OCI-LY7 (cell line): ENCODE measurements around the gene DNAJA3. TPM values are rescaled to one million over a fixed set of nuclear protein-coding genes. Genes with fewer than 3 reads are reported as not detected.

Experiments
- BruUV-seq: library from RNA; stranded (reverse); fragments of 400-500 nt; replicated peaks from 2 replicates; lab custom pipeline; 2021; lab: Mats Ljungman, UMichigan
- CTCF ChIA-PET: fragments of 300-600 bp; sonication (Branson Sonifier 250); formaldehyde crosslinking; loops from one replicate; lab custom pipeline; 2022; ENCODE audit warnings: antibody characterized with exemption; ENCODE audit not compliant: unreplicated experiment; lab: Charles Lee
- POLR2A ChIA-PET: fragments of 300-600 bp; sonication (Branson Sonifier 250); formaldehyde crosslinking; loops from one replicate; lab custom pipeline; 2022; ENCODE audit warnings: antibody characterized with exemption; lab: Charles Lee
- DNase-seq: peaks from one replicate; pipeline ENCODE4 v3.0.0-alpha.2; 2015; ENCODE audit warnings: low spot score
- H2AFZ ChIP-seq: fragments of 200-600 bp; sonication (generic), shearing (Covaris generic); 2 replicates; pipeline ENCODE4 v1.6.1; 2014; ENCODE audit warnings: mild to moderate bottlenecking, antibody characterized with exemption, low read length, moderate library complexity
- H3K27ac ChIP-seq: fragments of 200-600 bp; sonication (generic); 2 replicates; pipeline ENCODE4 v1.5.1; 2014; ENCODE audit warnings: mixed run types, low read depth, mild to moderate bottlenecking, moderate library complexity, low read length, inconsistent platforms; ENCODE audit not compliant: poor library complexity, severe bottlenecking
- H3K36me3 ChIP-seq: fragments of 200-600 bp; sonication (generic); 2 replicates; pipeline ENCODE4 v1.6.1; 2014; ENCODE audit warnings: mild to moderate bottlenecking, antibody characterized with exemption, low read length, moderate library complexity, mixed read lengths; ENCODE audit not compliant: insufficient read depth
- H3K4me1 ChIP-seq: fragments of 200-600 bp; sonication (generic); 2 replicates; pipeline ENCODE4 v1.5.1; 2014; ENCODE audit warnings: mild to moderate bottlenecking, low read length; ENCODE audit not compliant: insufficient read depth, poor library complexity, severe bottlenecking
- H3K4me2 ChIP-seq: fragments of 200-600 bp; sonication (generic); 2 replicates; pipeline ENCODE4 v1.6.1; 2014; ENCODE audit warnings: mild to moderate bottlenecking, low read length
- H3K4me3 ChIP-seq: fragments of 200-600 bp; sonication (generic); 2 replicates; pipeline ENCODE4 v1.5.1; 2014; ENCODE audit warnings: mild to moderate bottlenecking, low read depth, low read length; ENCODE audit not compliant: poor library complexity, severe bottlenecking
- H3K79me2 ChIP-seq: fragments of 200-600 bp; sonication (generic); 2 replicates; pipeline ENCODE4 v1.6.1; 2016; ENCODE audit warnings: low read depth, mild to moderate bottlenecking, low read length, moderate library complexity, mixed read lengths; ENCODE audit not compliant: insufficient read depth
- H3K9me2 ChIP-seq: fragments of 200-600 bp; sonication (generic); 2 replicates; pipeline ENCODE4 v1.6.1; 2016; ENCODE audit warnings: mild to moderate bottlenecking, low read length, mixed read lengths; ENCODE audit not compliant: insufficient read depth
- H3K9me3 ChIP-seq: fragments of 200-600 bp; sonication (generic); 2 replicates; pipeline ENCODE4 v1.6.1; 2014; ENCODE audit warnings: mild to moderate bottlenecking, mixed run types, low read length, mixed read lengths
- H4K20me1 ChIP-seq: fragments of 200-600 bp; sonication (generic); 2 replicates; pipeline ENCODE4 v1.6.1; 2014; ENCODE audit warnings: mild to moderate bottlenecking, antibody characterized with exemption, low read length, moderate library complexity, mixed read lengths; ENCODE audit not compliant: insufficient read depth
- CTCF ChIP-seq: fragments of 200-600 bp; sonication (generic); conservative IDR thresholded peaks from 2 replicates; pipeline ENCODE4 v1.5.1; 2014; ENCODE audit warnings: mild to moderate bottlenecking, antibody characterized with exemption, low read length, moderate library complexity, mixed read lengths
- EZH2phosphoT487 ChIP-seq: fragments of 200-600 bp; sonication (generic); IDR thresholded peaks from 2 replicates; pipeline ENCODE4 v1.6.1; 2018; ENCODE audit warnings: low read depth, borderline replicate concordance, mild to moderate bottlenecking, mixed run types, antibody characterized with exemption, low read length, moderate library complexity, mixed read lengths
- intact Hi-C: fragments of 100-400 bp; cut with micrococcal nuclease; formaldehyde crosslinking; loops from one replicate; pipeline ENCODE4 v1.10.0; 2022; ENCODE audit not compliant: unreplicated experiment
- total RNA-seq, 2 experiments: library from RNA; depleted of rRNA in 1 of 2; stranded (reverse); fragments of >200 nt in 1 of 2; shearing (Covaris generic) in 1 of 2; gene quantifications; 2 replicates each; pipeline ENCODE4 v1.2.3, GENCODE V29; 2014 to 2022

The DNAJA3 gene
- total RNA-seq, 2 experiments from 2014 or later: 89.8 to 94.3 TPM

GRCh38 chr16:4411684-4412083 is 14.0 kb upstream of the DNAJA3 start:
- H4K20me1 ChIP-seq: peaks cover 8% of the 10 kb centered on the region
- no peak overlapping the region for H2AFZ ChIP-seq
- ChIA-PET CTCF (no interaction called here), POLR2A (no interaction called here)
- H3K4me3 ChIP-seq: no peak overlapping the region
- TF ChIP-seq CTCF (no peak), EZH2phosphoT487 (no peak)
- H3K27ac ChIP-seq: no peak overlapping the region
- intact Hi-C loops: loop anchor here (10.0 kb wide), 1 partner anchor 203 kb away; the partner anchor contains the start of gene UBALD1
- H3K4me1 ChIP-seq: peaks cover 21% of the 10 kb centered on the region
- no peak for DNase-seq
- H3K9me2 ChIP-seq: no peaks in the 10 kb centered on the region
- H3K79me2 ChIP-seq: peaks cover 24% of the 10 kb centered on the region
- no TSS peak for BruUV-seq
- no peak overlapping the region for H3K4me2 ChIP-seq
- no peaks in the 10 kb centered on the region for H3K9me3 ChIP-seq
- H3K36me3 ChIP-seq: peaks cover 51% of the 10 kb centered on the region

GRCh38 chr16:4412159-4412558 is 13.5 kb upstream of the DNAJA3 start:
- Histone ChIP-seq H3K36me3 (peaks cover 48% of the 10 kb centered on the region), H3K79me2 (peaks cover 24% of the 10 kb centered on the region), H3K4me2 (no peak overlapping the region), H3K4me1 (peaks cover 26% of the 10 kb centered on the region), H3K4me3 (no peak overlapping the region), H4K20me1 (peaks cover 8% of the 10 kb centered on the region), H3K27ac (no peak overlapping the region), H3K9me3 (no peaks in the 10 kb centered on the region), H3K9me2 (no peaks in the 10 kb centered on the region), H2AFZ (no peak overlapping the region)
- TF ChIP-seq EZH2phosphoT487 (no peak), CTCF (no peak)
- ChIA-PET POLR2A (no interaction called here), CTCF (no interaction called here)
- DNase-seq: no peak
- BruUV-seq: no TSS peak
- intact Hi-C loops: loop anchor here (10.0 kb wide), 1 partner anchor 203 kb away; the partner anchor contains the start of gene UBALD1

- peaks cover 24% of the 10 kb centered on the region for H3K79me2 ChIP-seq
- no peaks in the 10 kb centered on the region for H3K9me3 ChIP-seq
- no peaks in the 10 kb centered on the region for H3K9me2 ChIP-seq
- no peak overlapping the region for H2AFZ ChIP-seq
- peaks cover 8% of the 10 kb centered on the region for H4K20me1 ChIP-seq
- no peak overlapping the region for H3K4me3 ChIP-seq
- DNase-seq: no peak
- peaks cover 42% of the 10 kb centered on the region for H3K36me3 ChIP-seq
- TF ChIP-seq CTCF (no peak), EZH2phosphoT487 (no peak)
- intact Hi-C loops: loop anchor here (10.0 kb wide), 1 partner anchor 202 kb away; the partner anchor contains the start of gene UBALD1
- POLR2A ChIA-PET: interaction anchor here (0.6 kb wide), 1 partner anchor 17 kb away, joined by 3 read pairs; no protein-coding TSS in a partner anchor
- no peak overlapping the region for H3K4me2 ChIP-seq
- CTCF ChIA-PET: interaction anchor here (1.2 kb wide), 1 partner anchor 10 kb away, joined by 7 read pairs; no protein-coding TSS in a partner anchor
- peaks cover 30% of the 10 kb centered on the region for H3K4me1 ChIP-seq
- no TSS peak for BruUV-seq
- no peak overlapping the region for H3K27ac ChIP-seq
Measured at GRCh38 chr16:4412854-4413253, 12.8 kb upstream of the DNAJA3 start.
